KBM-7 (cell line): ENCODE results near the gene TEX14.

Experiments used
- DNase-seq: peaks from one replicate; pipeline ENCODE4 v3.0.0-alpha.2; 2015
- in situ Hi-C: fragments of 300-500 bp; cut with MboI; formaldehyde crosslinking; loops from 2 replicates; pipeline ENCODE4 v1.14.3; 2020; ENCODE audit warnings: low sequenced_read_pairs, low pct_unique_long_range_greater_than_20kb, mixed read lengths

The TEX14 gene

GRCh38 chr17:58535431-58535830, 156.4 kb downstream of the TEX14 start:
- no peak for DNase-seq
- in situ Hi-C loops = loop anchor here (25.0 kb wide), 1 partner anchor 477 kb away; no protein-coding TSS in a partner anchor

- peak; percentile 19 for DNase-seq
Measured at GRCh38 chr17:58534901-58535421, 156.9 kb downstream of the TEX14 start.

GRCh38 chr17:58534331-58534730, 157.5 kb downstream of the TEX14 start:
- no peak for DNase-seq
- in situ Hi-C loops = loop anchor here (25.0 kb wide), 1 partner anchor 478 kb away; no protein-coding TSS in a partner anchor

More at GRCh38 chr17:58534901-58535421, 156.9 kb downstream of the TEX14 start:
- in situ Hi-C loops = loop anchor here (25.0 kb wide), 1 partner anchor 477 kb away; no protein-coding TSS in a partner anchor

- in situ Hi-C loops = loop anchor here (25.0 kb wide), 1 partner anchor 479 kb away; no protein-coding TSS in a partner anchor
- DNase-seq = no peak
Measured at GRCh38 chr17:58533616-58534188, 158.1 kb downstream of the TEX14 start.

GRCh38 chr17:58532555-58532951, 159.3 kb downstream of the TEX14 start:
- in situ Hi-C loops = loop anchor here (25.0 kb wide), 1 partner anchor 480 kb away; no protein-coding TSS in a partner anchor
- DNase-seq = no peak

- peak; percentile 30 for DNase-seq
- in situ Hi-C loops = loop anchor here (25.0 kb wide), 1 partner anchor 480 kb away; no protein-coding TSS in a partner anchor
Measured at GRCh38 chr17:58531661-58532554, 159.9 kb downstream of the TEX14 start.

GRCh38 chr17:58531122-58531521, 160.7 kb downstream of the TEX14 start:
- in situ Hi-C loops = loop anchor here (25.0 kb wide), 1 partner anchor 481 kb away; no protein-coding TSS in a partner anchor
- no peak for DNase-seq

GRCh38 chr17:58530655-58531054, 161.2 kb downstream of the TEX14 start:
- in situ Hi-C loops = loop anchor here (25.0 kb wide), 1 partner anchor 482 kb away; no protein-coding TSS in a partner anchor

GRCh38 chr17:58529275-58529674, 162.6 kb downstream of the TEX14 start:
- in situ Hi-C loops = loop anchor here (25.0 kb wide), 1 partner anchor 483 kb away; no protein-coding TSS in a partner anchor
- no peak for DNase-seq

More at GRCh38 chr17:58530655-58531054, 161.2 kb downstream of the TEX14 start:
- no peak for DNase-seq

GRCh38 chr17:58528443-58528842, 163.4 kb downstream of the TEX14 start:
- in situ Hi-C loops = loop anchor here (25.0 kb wide), 1 partner anchor 484 kb away; no protein-coding TSS in a partner anchor
- no peak for DNase-seq

- DNase-seq = no peak
- in situ Hi-C loops = loop anchor here (25.0 kb wide), 1 partner anchor 484 kb away; no protein-coding TSS in a partner anchor
Measured at GRCh38 chr17:58527949-58528348, 163.9 kb downstream of the TEX14 start.

GRCh38 chr17:58527306-58527705, 164.5 kb downstream of the TEX14 start:
- peak; percentile 35 for DNase-seq
- in situ Hi-C loops = loop anchor here (25.0 kb wide), 1 partner anchor 485 kb away; no protein-coding TSS in a partner anchor

- in situ Hi-C loops = loop anchor here (25.0 kb wide), 1 partner anchor 487 kb away; no protein-coding TSS in a partner anchor
- no peak for DNase-seq
Measured at GRCh38 chr17:58525239-58525638, 166.6 kb downstream of the TEX14 start.

GRCh38 chr17:58521680-58522079, 170.2 kb downstream of the TEX14 start:
- in situ Hi-C loops = no loop called here
- DNase-seq = no peak

GRCh38 chr17:58520843-58521430, 170.9 kb downstream of the TEX14 start:
- in situ Hi-C loops = no loop called here
- peak; percentile 61 for DNase-seq

- in situ Hi-C loops = no loop called here
Measured at GRCh38 chr17:58517928-58518609, 173.8 kb downstream of the TEX14 start.

GRCh38 chr17:58517378-58517927, 174.4 kb downstream of the TEX14 start:
- in situ Hi-C loops = no loop called here

More at GRCh38 chr17:58517928-58518609, 173.8 kb downstream of the TEX14 start:
- DNase-seq = peak; percentile 100

More at GRCh38 chr17:58517378-58517927, 174.4 kb downstream of the TEX14 start:
- DNase-seq = no peak
